LNCaP clone FGC (cell line): ENCODE results near the gene MYH7.
"Not testable (repeated sequence)": the region's sequence is repeated elsewhere in the genome, so short reads cannot be mapped to it uniquely, and the experiment has no call there.

Experiments
- DNase-seq: peaks from one replicate; pipeline ENCODE4 v3.0.0-alpha.2; 2011; ENCODE audit warnings: low read depth
- H3K4me3 ChIP-seq: 2 replicates; pipeline ENCODE4 v1.5.1; 2011; ENCODE audit warnings: mild to moderate bottlenecking, low read depth, low read length, control low read depth
- TF ChIP-seq, protein P1 (sequence below): IDR thresholded peaks from 2 replicates; pipeline ENCODE4 v1.5.1; 2012; ENCODE audit warnings: mild to moderate bottlenecking; ENCODE audit not compliant: control insufficient read depth, insufficient read depth; ENCODE audit errors: extremely low read depth

Gene MYH7

DNA sequence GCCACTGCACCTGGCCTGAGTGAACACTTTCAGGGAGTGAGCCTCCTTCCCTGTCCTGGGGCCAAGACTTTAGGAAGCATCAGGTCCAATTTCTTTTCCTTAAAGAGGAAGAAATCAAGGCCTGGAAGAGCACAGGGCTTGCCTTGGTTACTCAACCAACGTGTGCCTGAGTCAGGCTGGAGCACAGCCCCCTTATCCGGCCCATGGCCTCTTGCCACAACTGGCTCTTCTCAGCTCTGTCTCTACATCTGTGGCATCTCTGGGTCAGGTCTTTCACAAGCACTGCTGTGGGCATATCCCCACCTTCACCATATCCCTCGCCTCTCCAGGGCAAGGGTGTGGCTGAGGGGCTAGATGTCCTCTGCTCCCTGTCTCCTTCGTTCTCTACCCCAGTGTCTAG, 34.2 kb downstream of the MYH7 start:
- DNase-seq, result no peak
- no peak overlapping the region for H3K4me3 ChIP-seq
- TF ChIP-seq, protein P1, sequence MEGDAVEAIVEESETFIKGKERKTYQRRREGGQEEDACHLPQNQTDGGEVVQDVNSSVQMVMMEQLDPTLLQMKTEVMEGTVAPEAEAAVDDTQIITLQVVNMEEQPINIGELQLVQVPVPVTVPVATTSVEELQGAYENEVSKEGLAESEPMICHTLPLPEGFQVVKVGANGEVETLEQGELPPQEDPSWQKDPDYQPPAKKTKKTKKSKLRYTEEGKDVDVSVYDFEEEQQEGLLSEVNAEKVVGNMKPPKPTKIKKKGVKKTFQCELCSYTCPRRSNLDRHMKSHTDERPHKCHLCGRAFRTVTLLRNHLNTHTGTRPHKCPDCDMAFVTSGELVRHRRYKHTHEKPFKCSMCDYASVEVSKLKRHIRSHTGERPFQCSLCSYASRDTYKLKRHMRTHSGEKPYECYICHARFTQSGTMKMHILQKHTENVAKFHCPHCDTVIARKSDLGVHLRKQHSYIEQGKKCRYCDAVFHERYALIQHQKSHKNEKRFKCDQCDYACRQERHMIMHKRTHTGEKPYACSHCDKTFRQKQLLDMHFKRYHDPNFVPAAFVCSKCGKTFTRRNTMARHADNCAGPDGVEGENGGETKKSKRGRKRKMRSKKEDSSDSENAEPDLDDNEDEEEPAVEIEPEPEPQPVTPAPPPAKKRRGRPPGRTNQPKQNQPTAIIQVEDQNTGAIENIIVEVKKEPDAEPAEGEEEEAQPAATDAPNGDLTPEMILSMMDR, result no peak

DNA sequence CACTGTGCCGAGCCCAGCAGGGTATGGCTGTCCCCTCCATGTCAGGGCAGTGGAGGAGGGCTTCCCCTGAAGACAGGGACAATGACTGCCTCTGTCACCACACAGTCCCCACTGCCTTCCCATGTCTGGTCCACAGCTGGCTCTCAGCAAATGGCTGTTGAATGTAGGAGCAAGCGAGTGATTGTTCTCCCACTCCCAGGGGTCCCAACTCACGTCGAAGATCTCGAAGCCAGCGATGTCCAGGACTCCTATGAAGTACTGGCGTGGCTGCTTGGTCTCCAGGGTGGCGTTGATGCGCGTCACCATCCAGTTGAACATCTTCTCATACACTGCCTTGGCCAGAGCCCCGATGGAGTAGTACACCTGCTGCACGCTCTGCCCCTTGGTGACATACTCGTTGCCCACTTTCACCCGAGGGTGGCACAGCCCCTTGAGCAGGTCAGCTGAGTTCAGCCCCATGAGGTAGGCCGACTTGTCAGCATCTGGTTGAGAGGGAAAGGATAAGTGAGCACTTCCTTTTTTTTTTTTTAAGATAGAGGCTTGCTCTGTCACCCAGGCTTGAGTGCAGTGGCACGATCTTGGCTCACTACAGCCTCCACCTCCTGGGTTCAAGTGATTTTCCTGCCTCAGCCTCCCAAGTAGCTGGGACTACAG, 34.8 kb downstream of the MYH7 start:
- H3K4me3 ChIP-seq, DNase-seq: not testable (repeated sequence)

DNA sequence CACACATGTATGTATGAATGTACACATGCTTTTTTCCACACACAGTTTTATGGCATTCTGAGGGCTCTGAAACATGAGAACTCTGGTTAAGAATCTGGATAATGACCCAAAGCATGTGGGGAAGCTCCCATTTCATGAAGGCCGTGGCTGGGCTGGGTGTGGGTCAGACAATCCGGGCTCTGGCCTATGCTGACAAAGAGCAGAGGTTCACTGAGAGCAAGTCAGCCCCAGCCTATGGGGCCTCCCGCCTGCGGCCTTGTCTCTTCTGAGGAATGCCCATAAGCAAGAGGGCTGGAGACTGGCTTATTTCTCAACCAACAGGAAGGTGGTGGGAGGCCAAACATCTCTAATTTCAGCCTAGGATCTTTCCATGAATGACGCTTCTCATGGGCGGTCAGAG, 35.9 kb downstream of the MYH7 start:
- DNase-seq, result no peak
- TF ChIP-seq, protein P1, result no peak
- H3K4me3 ChIP-seq, result no peak overlapping the region

- DNase-seq, result no peak
- TF ChIP-seq, protein P1, result no peak
- no peak overlapping the region for H3K4me3 ChIP-seq
Observed at GRCh38 chr14:23399136-23399535, 36.3 kb downstream of the MYH7 start.

DNA sequence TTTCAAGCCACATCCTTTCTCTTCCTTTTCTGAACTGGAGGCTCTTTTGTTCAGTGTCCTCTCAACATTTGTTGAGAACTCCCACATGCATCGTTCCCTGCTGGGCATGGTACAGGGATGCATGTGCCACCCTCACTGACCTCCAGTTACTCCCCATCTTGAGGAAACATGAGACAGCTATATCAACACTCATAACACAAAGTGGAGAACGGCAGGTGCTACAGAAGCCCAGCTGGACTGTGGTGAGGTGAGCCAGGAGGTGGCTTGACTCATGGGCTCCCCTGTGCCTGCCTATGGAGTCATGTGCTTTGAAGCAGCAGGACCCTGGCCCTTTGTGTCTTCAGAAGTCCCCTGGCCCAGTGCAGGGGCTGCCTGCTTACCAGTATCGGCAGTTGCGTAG, 37.1 kb downstream of the MYH7 start:
- TF ChIP-seq, protein P1, result no peak
- no peak for DNase-seq
- H3K4me3 ChIP-seq, result no peak overlapping the region

DNA sequence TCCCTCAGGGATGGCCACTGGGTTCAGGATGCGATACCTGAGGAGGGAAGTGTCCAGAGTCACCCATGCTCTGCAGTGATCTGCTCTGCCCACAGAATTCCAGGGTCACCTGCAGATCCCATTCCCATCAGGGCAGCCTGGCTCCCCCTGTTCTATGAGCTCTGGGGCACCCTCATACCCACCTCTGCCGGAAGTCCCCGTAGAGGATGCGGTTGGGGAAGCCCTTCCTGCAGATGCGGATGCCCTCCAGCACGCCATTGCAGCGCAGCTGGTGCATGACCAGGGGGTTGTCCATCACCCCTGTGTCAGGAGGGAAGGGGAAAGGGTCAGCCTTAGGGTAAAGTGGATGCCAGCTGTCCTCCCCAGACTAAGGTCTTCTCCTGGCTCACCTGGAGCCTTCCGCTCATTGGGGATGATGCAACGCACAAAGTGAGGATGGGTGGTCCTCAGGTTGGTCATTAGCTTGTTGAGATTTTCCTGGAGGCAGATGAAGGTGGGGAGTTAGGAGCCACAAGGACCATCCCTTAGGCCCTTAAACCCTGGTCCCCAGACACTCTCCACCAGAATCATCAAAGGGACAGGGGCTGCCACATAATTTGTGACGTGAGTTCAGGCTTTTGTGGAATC, 38.6 kb downstream of the MYH7 start:
- DNase-seq, result no peak
- TF ChIP-seq, protein P1, result no peak
- no peak overlapping the region for H3K4me3 ChIP-seq

DNA sequence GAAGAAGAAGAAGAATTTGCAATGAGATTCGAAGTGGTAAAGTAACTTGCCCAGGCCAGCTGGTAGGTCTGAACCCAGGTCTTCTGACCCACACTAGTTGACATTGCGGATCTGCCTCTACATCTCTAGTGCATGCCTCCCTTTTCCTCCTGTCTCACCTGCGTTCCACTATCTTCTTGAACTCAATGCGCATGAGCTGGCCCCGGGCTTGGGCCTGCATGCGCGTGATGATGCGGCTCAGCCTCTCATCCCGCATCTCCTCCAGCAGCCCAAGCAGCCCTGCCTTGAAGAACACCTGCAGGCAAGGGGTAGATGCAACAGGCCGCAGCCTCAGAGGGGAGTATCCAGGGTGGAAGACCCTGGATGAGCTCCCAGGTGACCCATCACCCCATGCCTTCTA, 39.3 kb downstream of the MYH7 start:
- TF ChIP-seq, protein P1, result no peak
- no peak for DNase-seq
- no peak overlapping the region for H3K4me3 ChIP-seq
